MM.1S (cell line): ENCODE measurements around the gene JAML.

Source experiments
- EZH2phosphoT487 ChIP-seq: fragments of 300-600 bp; sonication (generic); IDR thresholded peaks from 2 replicates; pipeline ENCODE4 v1.6.1; 2018; ENCODE audit warnings: antibody characterized with exemption, low read length
- TF ChIP-seq, protein P1 (sequence below): fragments of 300-600 bp; sonication (generic); IDR thresholded peaks from 2 replicates; pipeline ENCODE4 v1.5.1; 2016; ENCODE audit warnings: antibody characterized with exemption, low read length, mixed read lengths

DNA sequence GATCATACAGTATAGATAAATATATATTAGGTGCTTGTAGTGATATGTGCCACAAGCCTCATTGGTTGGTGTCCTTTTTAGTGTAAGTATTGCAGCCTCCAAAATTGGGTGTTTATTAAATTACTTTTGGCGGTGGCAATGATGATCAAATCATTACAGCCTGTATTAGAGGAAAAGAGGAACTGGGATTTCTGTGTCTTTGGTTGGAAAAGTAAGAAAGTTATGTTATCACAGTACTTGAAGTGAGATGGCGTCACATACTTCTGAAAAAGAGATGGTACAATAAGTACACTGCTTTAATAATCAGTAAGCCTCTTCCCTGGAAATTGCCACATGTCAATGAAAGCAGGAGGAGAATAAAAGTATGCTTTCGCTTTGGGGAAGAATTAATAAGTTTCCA is 27.9 kb upstream of the JAML start:
- TF ChIP-seq, protein P1, sequence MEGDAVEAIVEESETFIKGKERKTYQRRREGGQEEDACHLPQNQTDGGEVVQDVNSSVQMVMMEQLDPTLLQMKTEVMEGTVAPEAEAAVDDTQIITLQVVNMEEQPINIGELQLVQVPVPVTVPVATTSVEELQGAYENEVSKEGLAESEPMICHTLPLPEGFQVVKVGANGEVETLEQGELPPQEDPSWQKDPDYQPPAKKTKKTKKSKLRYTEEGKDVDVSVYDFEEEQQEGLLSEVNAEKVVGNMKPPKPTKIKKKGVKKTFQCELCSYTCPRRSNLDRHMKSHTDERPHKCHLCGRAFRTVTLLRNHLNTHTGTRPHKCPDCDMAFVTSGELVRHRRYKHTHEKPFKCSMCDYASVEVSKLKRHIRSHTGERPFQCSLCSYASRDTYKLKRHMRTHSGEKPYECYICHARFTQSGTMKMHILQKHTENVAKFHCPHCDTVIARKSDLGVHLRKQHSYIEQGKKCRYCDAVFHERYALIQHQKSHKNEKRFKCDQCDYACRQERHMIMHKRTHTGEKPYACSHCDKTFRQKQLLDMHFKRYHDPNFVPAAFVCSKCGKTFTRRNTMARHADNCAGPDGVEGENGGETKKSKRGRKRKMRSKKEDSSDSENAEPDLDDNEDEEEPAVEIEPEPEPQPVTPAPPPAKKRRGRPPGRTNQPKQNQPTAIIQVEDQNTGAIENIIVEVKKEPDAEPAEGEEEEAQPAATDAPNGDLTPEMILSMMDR, result no peak
- TF ChIP-seq EZH2phosphoT487, result no peak
